HepG2 (cell line): Measurements from ENCODE around the gene MDH1. TPM values are rescaled to one million over a fixed set of nuclear protein-coding genes. Genes with fewer than 3 reads are reported as not detected.

Source experiments
- AKNA ChIP-seq: sonication (generic); formaldehyde crosslinking; IDR thresholded peaks from 2 replicates; pipeline ENCODE4 v1.4.0; 2020; ENCODE audit warnings: missing genetic modification reagents, borderline replicate concordance
- BRCA1 ChIP-seq: sonication (generic); formaldehyde crosslinking; IDR thresholded peaks from 2 replicates; pipeline ENCODE4 v1.4.0; 2020; ENCODE audit warnings: missing genetic modification reagents
- CHD2 ChIP-seq: IDR thresholded peaks from 2 replicates; pipeline ENCODE4 v1.6.1; 2011; ENCODE audit warnings: low read depth, low read length, improper control_type of control experiment
- CREB1 ChIP-seq, 2 experiments: fragments of 450-650 bp in 1 of 2; IDR thresholded peaks; 2 replicates each; pipeline ENCODE4 v1.6.1; 2016 to 2017; ENCODE audit warnings: control low read depth in 1 of 2, mild to moderate bottlenecking in 1 of 2, missing compliant biosample characterization in 1 of 2, missing genetic modification characterization in 1 of 2
- MEIS1 ChIP-seq: sonication (generic); formaldehyde crosslinking; IDR thresholded peaks from 2 replicates; pipeline ENCODE4 v1.9.0; 2021; ENCODE audit warnings: mild to moderate bottlenecking, missing genetic modification reagents, moderate library complexity, borderline replicate concordance
- MIER2 ChIP-seq: IDR thresholded peaks from 2 replicates; pipeline ENCODE4 v1.6.1; 2016; ENCODE audit warnings: missing biosample characterization, missing genetic modification reagents
- NCOR1 ChIP-seq: fragments of 200-600 bp; sonication (generic); IDR thresholded peaks from 2 replicates; pipeline ENCODE4 v1.7.0; 2017; ENCODE audit warnings: antibody characterized with exemption, low read length, borderline replicate concordance
- NR1H2 ChIP-seq: sonication (generic); formaldehyde crosslinking; IDR thresholded peaks from 2 replicates; pipeline ENCODE4 v1.8.1; 2022; ENCODE audit warnings: low read depth, missing genetic modification reagents, borderline replicate concordance
- SALL1 ChIP-seq: sonication (generic); formaldehyde crosslinking; IDR thresholded peaks from 2 replicates; pipeline ENCODE4 v1.8.0; 2022; ENCODE audit warnings: mild to moderate bottlenecking, missing genetic modification reagents
- SMARCC2 ChIP-seq: fragments of 450-650 bp; IDR thresholded peaks from 2 replicates; pipeline ENCODE4 v1.6.1; 2017; ENCODE audit warnings: antibody characterized with exemption, mild to moderate bottlenecking
- ZBTB46 ChIP-seq: sonication (generic); formaldehyde crosslinking; IDR thresholded peaks from 2 replicates; pipeline ENCODE4 v1.4.0; 2020; ENCODE audit warnings: mild to moderate bottlenecking, missing genetic modification reagents, borderline replicate concordance
- ZFP36L2 ChIP-seq: sonication (generic); formaldehyde crosslinking; IDR thresholded peaks from 2 replicates; pipeline ENCODE4 v1.4.0; 2020; ENCODE audit warnings: missing genetic modification reagents
- ZNF441 ChIP-seq: sonication (generic); formaldehyde crosslinking; IDR thresholded peaks from 2 replicates; pipeline ENCODE4 v1.7.0; 2021; ENCODE audit warnings: missing genetic modification reagents, borderline replicate concordance
- ZNF616 ChIP-seq: sonication (generic); formaldehyde crosslinking; IDR thresholded peaks from 2 replicates; pipeline ENCODE4 v1.5.0; 2020; ENCODE audit warnings: low read depth, mild to moderate bottlenecking, missing genetic modification reagents
- ZNF720 ChIP-seq: sonication (generic); formaldehyde crosslinking; IDR thresholded peaks from 2 replicates; pipeline ENCODE4 v1.4.0; 2020; ENCODE audit warnings: missing genetic modification reagents
- polyA plus RNA-seq, 8 experiments: library from polyadenylated mRNA; depleted of rRNA in 3 of 8; stranded (reverse) in 7 of 8; unstranded in 1 of 8; fragments of >200 nt; fragmentation: Illumina TruSeq in 4 of 8; extraction: Trizol in 4 of 8; gene quantifications; 2 replicates each; pipeline versions ENCODE4 v1.2.1 to v1.2.3, GENCODE V29; 2011 to 2016; ENCODE audit warnings: low read depth in 4 of 8, missing spikeins in 1 of 8, mixed read lengths in 1 of 8; ENCODE audit not compliant: insufficient read depth in 1 of 8
- total RNA-seq, 5 experiments: library from RNA; depleted of rRNA; stranded (reverse); fragments of >200 nt; fragmentation: Illumina TruSeq; extraction: Trizol; gene quantifications; 2 replicates each; pipeline ENCODE4 v1.2.3, GENCODE V29; 2016; ENCODE audit warnings: low read depth in 1 of 5
- TF ChIP-seq, protein P1 (sequence below): sonication (generic); formaldehyde crosslinking; IDR thresholded peaks from 2 replicates; pipeline ENCODE4 v1.4.0; 2020; ENCODE audit warnings: mild to moderate bottlenecking, low read depth, missing genetic modification reagents
- TF ChIP-seq, protein P2 (sequence below): sonication (generic); formaldehyde crosslinking; IDR thresholded peaks from 2 replicates; pipeline ENCODE4 v1.8.1; 2023; ENCODE audit warnings: mild to moderate bottlenecking, missing genetic modification reagents, borderline replicate concordance
- TF ChIP-seq, protein P3 (sequence below): sonication (generic); formaldehyde crosslinking; IDR thresholded peaks from 2 replicates; pipeline ENCODE4 v1.9.0; 2021; ENCODE audit warnings: missing genetic modification reagents, mild to moderate bottlenecking, borderline replicate concordance

The MDH1 gene
- total and polyA plus RNA-seq, 2 of the 13 experiments (the other 11 are each of a cell fraction or from before 2014, with no cell fraction given), result 293 to 415 TPM

- TF ChIP-seq, protein P1, sequence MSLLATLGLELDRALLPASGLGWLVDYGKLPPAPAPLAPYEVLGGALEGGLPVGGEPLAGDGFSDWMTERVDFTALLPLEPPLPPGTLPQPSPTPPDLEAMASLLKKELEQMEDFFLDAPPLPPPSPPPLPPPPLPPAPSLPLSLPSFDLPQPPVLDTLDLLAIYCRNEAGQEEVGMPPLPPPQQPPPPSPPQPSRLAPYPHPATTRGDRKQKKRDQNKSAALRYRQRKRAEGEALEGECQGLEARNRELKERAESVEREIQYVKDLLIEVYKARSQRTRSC (CRISPR knock-in tag), result no peak
- TF ChIP-seq ZNF616 (CRISPR knock-in tag) (no peak; the same call in 1 of the 2 replicates), NCOR1 (peak; percentile 70; the same call in 1 of the 2 replicates), CHD2 (peak; percentile 90), ZNF441 (peak; percentile 84; the same call in 1 of the 2 replicates), ZFP36L2 (no peak; the same call in 1 of the 2 replicates), ZBTB46 (CRISPR knock-in tag) (no peak), SMARCC2 (0 out of 2 replicates have a peak, but pooled peaks have one; percentile 2), NR1H2 (CRISPR knock-in tag) (no peak), BRCA1 (no peak), CREB1 (IDR thresholded peaks at IDR 0.05) (peak; percentile 94), CREB1 (CRISPR knock-in tag; IDR thresholded peaks at IDR 0.05) (peak; percentile 96), ZNF720 (CRISPR knock-in tag) (peak; percentile 68; the same call in 1 of the 2 replicates), MIER2 (no peak), SALL1 (CRISPR knock-in tag) (peak; percentile 91), AKNA (no peak), MEIS1 (CRISPR knock-in tag) (no peak)
- TF ChIP-seq, protein P2, sequence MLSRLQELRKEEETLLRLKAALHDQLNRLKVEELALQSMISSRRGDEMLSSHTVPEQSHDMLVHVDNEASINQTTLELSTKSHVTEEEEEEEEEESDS, result 0 out of 2 replicates have a peak, but pooled peaks have one; percentile 32
- TF ChIP-seq, protein P3, sequence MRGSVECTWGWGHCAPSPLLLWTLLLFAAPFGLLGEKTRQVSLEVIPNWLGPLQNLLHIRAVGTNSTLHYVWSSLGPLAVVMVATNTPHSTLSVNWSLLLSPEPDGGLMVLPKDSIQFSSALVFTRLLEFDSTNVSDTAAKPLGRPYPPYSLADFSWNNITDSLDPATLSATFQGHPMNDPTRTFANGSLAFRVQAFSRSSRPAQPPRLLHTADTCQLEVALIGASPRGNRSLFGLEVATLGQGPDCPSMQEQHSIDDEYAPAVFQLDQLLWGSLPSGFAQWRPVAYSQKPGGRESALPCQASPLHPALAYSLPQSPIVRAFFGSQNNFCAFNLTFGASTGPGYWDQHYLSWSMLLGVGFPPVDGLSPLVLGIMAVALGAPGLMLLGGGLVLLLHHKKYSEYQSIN (CRISPR knock-in tag), result no peak
These were observed at the start of gene MDH1, which contains the start of gene WDPCP (continued) for GRCh38 chr2:63588385-63589147.
